Measurements from ENCODE around the gene TTC6.

- TF ChIP-seq, protein P1, sequence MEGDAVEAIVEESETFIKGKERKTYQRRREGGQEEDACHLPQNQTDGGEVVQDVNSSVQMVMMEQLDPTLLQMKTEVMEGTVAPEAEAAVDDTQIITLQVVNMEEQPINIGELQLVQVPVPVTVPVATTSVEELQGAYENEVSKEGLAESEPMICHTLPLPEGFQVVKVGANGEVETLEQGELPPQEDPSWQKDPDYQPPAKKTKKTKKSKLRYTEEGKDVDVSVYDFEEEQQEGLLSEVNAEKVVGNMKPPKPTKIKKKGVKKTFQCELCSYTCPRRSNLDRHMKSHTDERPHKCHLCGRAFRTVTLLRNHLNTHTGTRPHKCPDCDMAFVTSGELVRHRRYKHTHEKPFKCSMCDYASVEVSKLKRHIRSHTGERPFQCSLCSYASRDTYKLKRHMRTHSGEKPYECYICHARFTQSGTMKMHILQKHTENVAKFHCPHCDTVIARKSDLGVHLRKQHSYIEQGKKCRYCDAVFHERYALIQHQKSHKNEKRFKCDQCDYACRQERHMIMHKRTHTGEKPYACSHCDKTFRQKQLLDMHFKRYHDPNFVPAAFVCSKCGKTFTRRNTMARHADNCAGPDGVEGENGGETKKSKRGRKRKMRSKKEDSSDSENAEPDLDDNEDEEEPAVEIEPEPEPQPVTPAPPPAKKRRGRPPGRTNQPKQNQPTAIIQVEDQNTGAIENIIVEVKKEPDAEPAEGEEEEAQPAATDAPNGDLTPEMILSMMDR (IDR thresholded peaks at IDR 0.05) = no peak
- TF ChIP-seq POLR2A (IDR thresholded peaks at IDR 0.05) = no peak
Observed at GRCh38 chr14:37623426-37623951, 28.1 kb downstream of the TTC6 start.

Data from vagina (tissue), 2 donors.